Daoy (cell line): ENCODE data around the gene TRPV4. TPM values are rescaled to one million over a fixed set of nuclear protein-coding genes. Genes with fewer than 3 reads are reported as not detected.
"Not testable (repeated sequence)": the region's sequence is repeated elsewhere in the genome, so short reads cannot be mapped to it uniquely, and the experiment has no call there.

Experiments used
- DNase-seq: peaks from one replicate; pipeline ENCODE4 v3.0.0-alpha.2; 2015; ENCODE audit warnings: low read depth
- total RNA-seq: library from RNA; depleted of rRNA; stranded (reverse); fragments of >200 nt; shearing (Covaris generic); gene quantifications from 2 replicates; pipeline ENCODE4 v1.2.3, GENCODE V29; 2014

Gene TRPV4
- total RNA-seq, 1 experiment from 2014 or later, result 0.51 TPM

DNA sequence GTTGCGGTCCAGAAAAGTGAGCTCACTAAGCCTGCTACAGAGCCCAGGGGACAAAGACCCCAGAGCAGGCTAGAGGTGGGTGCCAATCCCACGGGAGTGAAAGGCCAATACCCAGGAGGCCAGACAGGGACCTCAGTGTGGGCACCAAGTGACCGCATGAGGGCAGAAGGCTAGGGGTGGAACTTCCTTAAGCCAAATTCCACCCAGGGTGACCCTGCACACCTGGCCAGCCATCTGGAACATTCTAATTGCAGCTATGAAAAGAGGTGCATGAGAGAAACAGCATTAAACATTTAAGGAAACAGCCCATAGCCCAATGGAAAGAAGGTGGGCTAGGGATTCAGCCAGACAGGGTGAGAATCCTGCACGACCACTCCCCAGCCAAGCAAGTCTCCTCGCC is 27.8 kb upstream of the TRPV4 start:
- no peak for DNase-seq

DNA sequence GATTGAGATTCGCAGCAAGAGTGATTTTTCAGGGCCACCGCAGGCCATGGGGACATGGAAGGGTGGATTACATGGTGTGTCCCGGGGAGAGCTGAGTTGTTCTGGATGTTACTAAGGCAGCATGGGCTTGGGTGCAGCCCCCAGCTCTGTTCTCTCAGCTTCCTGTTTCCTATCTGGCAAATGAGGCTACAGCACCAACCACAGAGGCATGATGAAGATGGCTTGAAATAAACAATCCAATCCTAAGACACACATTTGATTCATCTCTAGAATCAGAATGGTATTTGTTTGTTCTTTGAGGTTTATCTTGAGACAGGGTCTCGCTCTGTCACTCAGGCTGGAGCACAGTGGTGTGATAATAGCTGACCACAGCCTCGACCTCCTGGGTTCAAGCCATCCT is 25.6 kb upstream of the TRPV4 start:
- no peak for DNase-seq

DNA sequence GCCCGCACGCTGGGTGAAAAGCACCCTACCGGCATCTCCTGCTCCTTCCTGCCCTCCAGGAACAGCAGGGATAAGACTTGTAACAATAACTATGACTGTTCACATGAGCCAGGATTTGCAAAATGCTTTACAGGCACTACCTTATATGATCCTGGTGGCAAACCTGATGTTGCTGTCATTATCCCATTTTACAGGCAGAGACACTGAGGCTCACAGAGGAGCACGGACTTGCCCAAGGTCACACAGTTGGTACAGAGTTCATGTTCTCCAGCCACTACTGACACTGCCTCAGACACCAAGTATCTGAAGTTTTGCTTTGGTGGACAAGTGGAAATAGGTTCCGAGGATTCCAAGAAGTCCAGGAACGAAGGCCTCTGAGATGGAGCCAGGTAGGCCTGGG is 24.5 kb upstream of the TRPV4 start:
- no peak for DNase-seq

DNA sequence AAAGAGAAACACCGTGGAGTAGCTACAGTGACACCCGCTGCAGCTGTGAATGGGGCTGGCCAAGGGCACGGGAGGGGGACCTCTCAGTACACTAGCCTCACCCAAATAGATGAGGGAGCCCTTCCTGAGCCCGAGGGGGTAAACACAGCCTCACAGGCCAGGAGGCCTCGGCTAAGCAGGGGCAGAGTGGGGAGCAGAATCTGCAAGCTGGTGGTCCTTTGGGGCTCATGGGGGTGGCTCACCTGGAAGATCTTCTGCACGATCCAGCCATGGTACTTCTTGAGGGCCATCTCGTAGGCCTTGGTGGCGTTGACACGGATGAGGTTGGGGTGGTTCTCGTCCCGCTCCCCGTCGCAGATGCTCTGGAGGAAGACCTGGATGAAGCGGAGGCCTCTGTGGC is 22.2 kb upstream of the TRPV4 start:
- DNase-seq, result no peak

DNA sequence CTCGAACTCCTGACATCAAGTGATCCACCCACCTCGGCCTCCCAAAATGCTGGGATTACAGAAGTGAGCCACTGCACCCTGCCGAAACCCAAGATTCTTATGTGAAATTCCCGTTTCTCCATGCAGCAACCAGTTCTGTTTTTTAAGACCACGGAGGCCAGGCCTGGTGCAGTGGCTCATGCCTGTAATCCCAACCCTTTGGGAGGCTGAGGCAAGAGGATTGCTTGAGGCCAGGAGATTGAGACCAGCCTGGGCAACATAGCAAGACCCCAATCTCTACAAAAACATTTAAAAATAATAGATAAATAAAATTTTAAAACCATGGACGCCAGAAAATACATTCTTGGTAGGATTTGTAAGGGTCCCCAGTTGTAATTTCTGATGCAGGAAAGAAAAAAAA is 17.3 kb upstream of the TRPV4 start:
- not testable (repeated sequence) for DNase-seq

DNA sequence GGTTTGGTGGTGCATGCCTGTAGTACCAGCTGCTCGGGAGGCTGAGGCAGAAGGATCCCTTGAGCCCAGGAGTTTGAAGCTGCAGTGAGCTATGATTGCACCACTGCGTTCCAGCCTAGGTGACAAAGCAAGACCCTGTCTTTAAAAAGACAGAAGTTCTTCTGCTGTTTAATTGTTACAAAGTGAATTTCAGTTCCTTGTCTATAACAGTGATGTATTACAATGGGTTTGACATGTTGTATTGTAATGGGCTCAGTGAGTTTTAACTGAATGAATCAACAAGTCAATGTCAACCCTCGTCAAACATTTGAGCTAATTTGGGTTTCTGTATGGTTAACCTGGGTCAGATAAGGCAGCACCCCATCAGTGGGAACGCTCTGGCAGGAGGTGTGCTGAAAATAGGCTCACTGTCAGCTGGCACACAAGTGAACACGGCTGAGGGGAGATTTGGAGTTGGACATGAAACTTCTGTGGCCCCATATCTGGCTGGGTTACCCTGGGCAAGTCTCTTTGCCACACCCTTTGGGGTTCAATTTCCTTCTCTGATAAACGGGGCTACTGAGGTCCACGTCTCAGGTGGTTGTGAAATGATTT is 14.0 kb upstream of the TRPV4 start:
- no peak for DNase-seq

DNA sequence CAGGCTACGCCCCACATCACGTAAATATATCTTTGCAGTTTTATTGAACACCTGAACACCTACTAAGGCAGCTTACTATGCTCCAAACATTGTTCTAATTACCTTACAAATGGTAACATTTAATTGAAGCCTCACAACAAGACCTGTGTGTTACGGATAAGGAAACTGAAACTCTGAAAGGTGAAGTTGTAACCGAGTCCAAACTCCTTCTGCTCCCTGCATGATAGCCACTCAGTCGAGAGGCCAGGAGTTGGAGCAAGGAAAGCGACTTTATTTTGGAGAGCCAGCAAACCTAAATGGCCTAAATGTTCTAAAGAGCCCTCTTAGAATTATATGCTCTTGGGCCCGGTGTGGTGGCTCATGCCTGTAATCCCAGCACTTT is 12.6 kb upstream of the TRPV4 start:
- no peak for DNase-seq

DNA sequence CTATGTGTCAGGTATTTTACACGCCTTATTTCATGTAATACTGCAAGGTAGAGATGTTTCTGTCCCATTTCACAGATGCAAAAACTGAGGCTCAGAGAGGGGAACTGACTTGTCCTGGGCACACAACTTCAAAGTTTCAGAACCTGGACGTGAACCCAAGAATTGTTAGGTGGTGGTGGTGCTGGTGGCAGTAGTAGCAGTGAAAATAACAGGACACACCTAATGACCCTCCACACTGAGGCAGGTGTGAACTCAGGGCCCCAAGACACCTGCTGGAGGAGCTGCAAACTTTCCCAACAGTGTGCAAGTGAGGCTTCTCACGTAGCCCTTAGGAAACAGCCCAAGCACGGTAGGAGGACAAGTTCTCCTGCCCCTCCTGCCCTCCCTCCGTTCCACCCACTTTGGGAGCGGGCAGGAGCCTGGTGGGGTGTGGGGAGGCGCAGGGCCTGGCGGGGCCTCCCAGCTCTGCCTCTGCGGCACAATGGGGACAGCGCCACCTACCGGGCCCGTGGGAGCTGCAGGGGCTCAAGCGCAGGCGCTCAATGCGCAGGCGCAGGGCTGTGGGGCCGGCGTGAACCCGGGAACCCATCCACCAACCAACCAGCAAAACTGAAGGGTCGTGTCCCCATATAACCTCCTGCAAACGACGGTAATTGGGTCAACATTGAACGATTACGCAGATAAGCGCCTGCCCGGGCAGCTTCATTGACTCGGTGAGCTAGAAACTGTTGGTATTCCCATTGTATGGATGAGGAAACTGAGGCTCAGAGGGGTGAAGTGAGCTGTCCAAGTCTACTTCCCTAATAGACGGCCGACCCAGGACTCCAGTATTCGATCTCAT is 12.0 kb upstream of the TRPV4 start:
- DNase-seq, result peak; percentile 88

DNA sequence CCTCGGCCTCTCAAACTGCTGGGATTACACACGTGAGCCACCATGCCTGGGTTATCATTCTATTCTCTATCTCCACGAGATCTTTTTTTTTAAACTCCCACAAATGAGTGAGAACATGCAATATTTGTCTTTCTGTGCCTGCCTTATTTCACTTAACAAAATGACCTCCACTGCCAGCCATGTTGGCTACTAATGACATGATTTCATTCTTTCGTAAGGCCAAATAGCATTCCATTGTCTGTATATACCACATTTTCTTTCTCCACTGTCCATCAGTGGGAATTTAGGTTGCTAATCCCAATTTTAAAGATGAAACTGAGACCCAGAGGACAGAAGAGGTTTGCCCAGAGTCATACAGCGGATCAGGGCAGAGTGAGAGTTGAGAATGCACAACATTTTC is 10.9 kb upstream of the TRPV4 start:
- no peak for DNase-seq

DNA sequence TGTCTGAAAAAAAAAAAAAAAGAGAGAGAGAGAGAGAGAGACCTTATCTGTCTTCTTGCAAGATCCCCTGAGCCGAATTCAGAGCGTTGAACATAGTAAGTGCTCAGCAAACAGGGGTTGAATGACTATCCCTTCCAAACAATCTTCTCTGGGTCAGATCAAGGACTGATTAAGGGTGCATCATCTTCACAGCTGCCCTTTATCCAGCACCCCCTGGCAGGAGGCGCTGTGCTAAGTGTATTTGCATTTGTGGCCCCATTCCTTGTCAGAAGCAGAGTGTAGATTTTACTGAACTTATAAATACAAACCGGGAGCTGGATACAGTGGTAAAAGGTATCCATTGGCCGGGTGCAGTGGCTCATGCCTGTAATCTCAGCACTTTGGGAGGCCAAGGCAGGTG is 8.8 kb upstream of the TRPV4 start:
- no peak for DNase-seq

DNA sequence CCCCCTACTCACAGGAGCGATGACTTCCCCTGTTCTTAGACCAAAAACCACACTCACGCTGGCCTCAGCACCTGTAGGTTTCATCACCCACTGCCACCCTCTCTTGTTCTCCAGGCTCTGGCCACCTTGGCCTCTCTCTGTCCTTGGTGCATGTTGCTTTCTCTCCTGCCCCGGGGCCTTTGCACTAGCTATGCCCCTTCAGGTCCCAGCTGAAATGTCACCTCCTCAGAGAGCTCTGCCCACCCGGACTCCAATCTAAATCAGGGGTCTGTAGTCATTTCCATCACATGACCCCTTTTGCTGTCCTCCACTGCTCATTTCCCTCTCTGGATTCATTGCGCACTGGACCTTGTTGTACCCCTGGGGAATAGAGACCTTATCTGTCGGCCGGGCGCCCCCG is 8.2 kb upstream of the TRPV4 start:
- DNase-seq, result no peak

DNA sequence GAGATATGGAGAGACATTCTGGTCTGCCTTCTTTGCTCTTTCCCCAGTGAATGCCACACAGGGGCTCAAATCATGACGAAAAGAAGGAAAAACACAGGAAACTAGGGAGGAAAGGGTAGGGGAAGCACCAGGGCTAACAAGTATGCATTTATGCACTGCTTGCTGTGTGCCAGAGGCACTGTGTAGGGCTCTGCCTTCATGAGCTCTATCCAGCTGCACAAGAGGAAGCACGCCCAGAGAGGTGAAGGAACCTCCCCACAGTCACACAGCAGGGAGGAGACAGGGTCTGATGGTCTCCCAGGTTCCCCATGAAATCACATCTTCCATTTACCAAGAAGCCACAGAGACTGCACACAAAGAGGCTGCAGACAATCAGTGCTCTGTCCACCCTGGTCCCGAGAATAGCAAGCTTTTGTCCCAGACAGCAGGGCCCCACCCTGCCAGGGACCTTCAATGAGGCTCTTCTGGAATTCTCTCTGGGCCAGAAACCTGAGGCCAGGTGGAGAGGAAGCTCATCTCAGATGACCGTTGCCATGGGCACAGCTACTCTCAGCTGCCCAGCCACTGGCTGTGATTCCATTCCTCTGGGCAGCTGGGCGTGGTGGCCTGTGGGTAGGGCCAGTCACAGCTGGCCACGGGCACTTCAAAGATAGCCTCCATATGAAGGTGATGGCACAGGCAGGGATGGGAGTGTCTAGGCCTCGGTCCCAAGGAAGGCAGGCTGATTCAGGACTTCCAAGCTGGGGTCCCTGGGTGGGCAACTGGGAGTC is 7.3 kb upstream of the TRPV4 start:
- peak; percentile 26 for DNase-seq

DNA sequence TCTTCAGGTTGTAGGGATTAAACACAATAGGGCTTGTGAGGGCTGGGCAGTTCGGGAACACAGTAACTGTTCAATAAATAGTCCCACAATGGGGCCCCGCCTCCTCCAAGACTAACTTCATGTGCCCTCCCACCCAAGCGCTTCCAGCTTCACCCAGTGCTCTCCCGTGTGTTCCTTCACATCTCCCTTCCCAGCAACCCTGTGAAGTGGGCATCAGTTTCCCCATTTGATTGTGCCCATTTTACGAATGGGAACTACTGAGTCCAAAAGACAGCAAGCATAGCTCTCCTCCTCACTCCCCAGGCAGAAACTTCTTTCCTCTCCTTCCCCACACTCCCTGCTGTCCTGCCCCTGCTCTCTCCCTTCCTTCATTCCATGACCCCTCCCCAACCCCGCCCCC is 6.2 kb upstream of the TRPV4 start:
- no peak for DNase-seq

DNA sequence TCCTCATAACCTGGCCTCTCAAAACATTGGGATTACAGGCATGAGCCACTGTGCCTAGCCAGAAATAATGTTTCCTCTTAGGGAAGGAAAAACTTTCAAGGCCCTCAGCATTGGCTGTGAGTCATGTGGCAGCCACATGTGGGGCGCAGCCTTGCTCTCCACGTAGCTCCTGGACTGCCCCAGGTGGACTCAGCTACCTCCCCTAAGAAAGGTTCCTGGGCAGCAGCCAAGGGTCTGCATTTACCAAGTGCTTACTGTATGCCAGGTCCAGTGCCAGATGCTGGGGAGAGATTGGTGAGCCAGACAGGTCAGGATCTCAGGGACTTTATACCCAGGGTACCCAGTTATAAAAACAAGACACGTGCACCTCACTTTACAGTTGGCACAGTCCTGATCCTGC is 3.7 kb upstream of the TRPV4 start:
- peak; percentile 58 for DNase-seq

DNA sequence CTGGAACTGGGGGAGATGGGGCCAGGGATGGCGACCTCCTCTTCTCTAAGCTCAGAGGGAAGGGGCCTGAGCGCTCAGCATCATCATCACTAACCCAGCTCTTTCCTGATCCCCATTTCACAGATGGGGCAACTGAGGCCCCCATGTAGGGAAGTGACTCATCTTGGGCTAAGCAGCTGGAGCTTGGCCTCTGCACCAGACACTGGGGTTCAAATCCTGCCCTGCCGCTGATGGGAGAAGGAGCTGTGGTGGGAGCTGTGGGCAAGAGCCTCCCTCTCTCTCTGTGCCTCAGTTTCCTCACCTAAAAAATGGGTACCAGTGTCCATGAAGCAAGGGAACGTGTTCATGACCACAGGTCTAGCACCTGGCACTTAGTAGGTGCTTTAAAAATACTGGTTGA is 2.6 kb upstream of the TRPV4 start:
- DNase-seq, result no peak

DNA sequence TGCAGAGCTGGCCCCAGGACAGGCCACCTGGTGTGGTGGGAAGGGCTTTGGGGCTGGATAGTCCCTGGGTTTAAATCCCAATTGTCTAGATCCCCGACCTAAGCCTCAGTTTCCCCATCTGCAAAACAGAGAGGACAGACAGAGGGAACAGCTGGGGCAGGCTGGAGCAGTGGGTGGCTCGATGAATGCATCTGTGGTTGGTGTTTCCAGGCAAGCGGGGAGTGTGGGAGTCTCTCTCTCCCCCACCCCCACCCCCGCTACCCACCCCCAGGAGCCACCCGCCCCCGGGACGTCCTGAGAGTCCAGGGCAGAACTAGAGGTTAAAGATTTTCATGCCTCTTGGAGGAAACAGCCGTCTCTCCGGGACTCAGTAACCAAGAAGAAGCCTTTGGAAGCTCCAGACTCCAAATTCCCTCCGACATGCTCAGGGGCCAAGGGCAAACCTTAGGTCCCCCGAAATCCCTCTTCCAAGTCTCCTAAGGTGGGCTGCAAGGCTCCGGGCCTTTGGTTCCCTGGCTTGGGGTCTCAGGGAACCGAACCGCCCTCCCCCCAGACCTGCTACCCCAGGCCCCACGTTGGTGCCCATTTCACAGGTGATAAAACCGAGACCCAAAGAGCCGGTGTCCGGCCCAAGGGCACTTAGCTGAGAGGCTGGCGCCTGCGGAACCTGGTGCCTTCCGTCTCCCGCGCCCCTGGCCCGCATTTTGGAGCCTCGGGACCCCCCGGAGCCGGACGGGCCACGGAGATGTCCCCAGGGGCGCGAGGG is 474 bp downstream of the TRPV4 start:
- DNase-seq, result no peak

DNA sequence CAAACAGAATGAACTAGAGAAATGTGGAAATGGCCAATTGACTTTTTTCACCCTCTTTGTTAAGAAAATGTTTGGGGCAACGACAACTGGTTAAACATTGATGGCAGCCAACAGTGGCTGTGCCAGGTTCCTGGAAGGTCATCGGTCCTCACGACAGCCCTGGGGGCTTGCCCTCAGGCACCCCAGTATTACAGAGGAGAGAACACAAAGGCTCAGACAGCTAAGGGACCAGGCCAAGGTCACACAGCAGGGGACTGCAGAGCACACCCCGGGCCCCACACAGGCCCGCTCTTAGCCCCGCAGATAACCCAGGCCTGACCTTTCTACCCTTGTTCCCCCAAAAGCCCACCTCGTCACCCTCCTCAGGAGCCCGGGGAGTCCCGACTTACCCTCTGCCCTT is 1.3 kb downstream of the TRPV4 start:
- no peak for DNase-seq

DNA sequence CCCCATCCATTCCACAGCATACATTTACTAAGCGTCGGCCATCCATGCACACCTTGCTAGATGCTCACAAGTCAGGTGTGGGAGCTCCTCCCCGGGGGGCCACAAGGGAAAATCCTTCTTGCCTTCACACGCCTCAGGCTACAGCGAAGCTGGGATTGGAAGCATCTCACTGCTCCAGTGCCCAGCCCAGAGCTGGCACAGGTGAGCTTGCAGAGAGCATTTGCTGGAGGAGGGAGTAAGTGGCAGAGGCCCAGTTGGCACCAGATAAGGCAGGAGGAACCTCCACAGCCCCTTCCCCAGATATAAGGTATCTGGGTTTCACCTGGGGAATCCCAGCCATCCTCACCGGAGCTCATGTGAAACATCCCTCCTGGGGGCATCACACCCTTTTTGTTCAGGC is 1.8 kb downstream of the TRPV4 start:
- DNase-seq, result no peak

DNA sequence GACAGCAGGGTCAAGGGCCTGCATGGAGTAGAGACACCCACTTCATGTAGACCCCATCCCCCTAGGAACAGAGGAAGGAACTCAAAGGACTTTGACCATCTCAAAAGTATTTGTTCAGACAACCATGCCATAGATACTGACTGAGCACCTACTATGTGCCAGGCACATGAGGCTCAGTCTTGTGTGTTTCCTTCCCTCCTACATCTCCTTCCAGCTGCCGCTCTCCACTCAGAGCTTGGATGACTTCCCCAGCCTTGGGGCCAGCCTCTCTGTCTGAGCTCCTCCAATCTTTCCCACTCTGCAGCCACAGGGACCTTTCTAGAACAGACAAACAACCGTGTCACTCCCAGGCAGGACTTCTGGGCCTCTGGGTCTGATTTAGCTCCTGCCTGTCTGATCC is 2.5 kb downstream of the TRPV4 start:
- no peak for DNase-seq

DNA sequence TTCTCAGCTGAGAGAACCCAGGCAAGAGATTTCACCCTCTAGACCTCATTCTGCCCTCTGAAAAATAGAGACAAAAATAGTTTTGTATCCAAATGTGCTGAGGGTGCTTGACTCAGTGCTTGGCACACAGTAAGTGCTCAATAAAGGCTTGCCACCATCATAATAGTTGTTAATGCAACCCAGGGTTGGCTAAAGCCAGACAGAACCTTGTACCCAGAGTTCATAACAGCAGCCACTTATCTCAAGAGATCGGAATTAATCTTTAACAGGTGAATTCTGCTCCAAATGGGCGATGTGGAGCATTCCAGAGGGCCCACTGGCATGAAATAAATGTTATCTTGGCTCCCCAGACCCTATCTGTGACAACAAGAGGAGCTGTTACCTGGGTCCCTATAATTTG is 2.9 kb downstream of the TRPV4 start:
- DNase-seq, result no peak

DNA sequence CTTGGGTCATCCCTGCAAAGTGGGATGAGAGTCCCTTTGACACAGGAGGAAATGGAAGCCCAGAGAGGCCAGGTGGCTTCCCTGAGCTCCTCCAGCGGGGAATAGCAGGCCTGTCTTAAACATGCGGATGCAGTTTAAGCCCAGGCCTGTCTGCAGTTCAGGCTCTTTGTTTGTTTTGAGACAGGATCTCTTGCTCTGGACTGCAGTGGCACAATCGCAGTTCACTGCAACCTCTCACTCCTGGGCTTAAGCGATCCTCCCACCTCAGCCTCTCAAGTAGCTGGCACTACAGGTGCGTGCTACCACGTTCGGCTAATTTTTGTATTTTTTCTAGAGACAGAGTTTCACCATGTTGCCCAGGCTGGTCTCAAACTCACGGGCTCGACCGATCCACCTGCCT is 3.5 kb downstream of the TRPV4 start:
- DNase-seq, result no peak
